Fibroblast of lung (primary cell): ENCODE results near the gene CDC26. TPM values are rescaled to one million over a fixed set of nuclear protein-coding genes. Genes with fewer than 3 reads are reported as not detected.

Experiments used
- DNase-seq, 2 donors: peaks; one replicate each; pipeline versions ENCODE4 v3.0.0 to v3.0.0-alpha.2; 2010; ENCODE audit warnings: low read depth in 2 of 2
- H2AFZ ChIP-seq: 2 replicates; pipeline ENCODE4 v1.5.1; 2012; ENCODE audit warnings: low read length, control low read depth, inconsistent platforms
- H3K27ac ChIP-seq: 2 replicates; pipeline ENCODE4 v1.5.1; 2011; ENCODE audit warnings: low read length, control low read depth; ENCODE audit not compliant: insufficient read depth
- H3K27me3 ChIP-seq: 2 replicates; pipeline ENCODE4 v1.5.1; 2011; ENCODE audit warnings: mild to moderate bottlenecking, low read length; ENCODE audit not compliant: control insufficient read depth, insufficient read depth
- H3K36me3 ChIP-seq: 2 replicates; pipeline ENCODE4 v1.5.1; 2011; ENCODE audit warnings: low read length; ENCODE audit not compliant: control insufficient read depth, insufficient read depth
- H3K4me1 ChIP-seq: 2 replicates; pipeline ENCODE4 v1.5.1; 2011; ENCODE audit warnings: low read length; ENCODE audit not compliant: control insufficient read depth, insufficient read depth; ENCODE audit errors: extremely low read depth
- H3K4me2 ChIP-seq: 2 replicates; pipeline ENCODE4 v1.5.1; 2011; ENCODE audit warnings: low read length, control low read depth; ENCODE audit not compliant: insufficient read depth; ENCODE audit errors: extremely low read depth
- H3K4me3 ChIP-seq, 4 experiments: fragments of 200-600 bp in 1 of 4; sonication (generic) in 1 of 4; replicated peaks in 1 of 4; 2 replicates each; pipeline ENCODE4 v1.5.1; 2011 to 2016; ENCODE audit warnings: low read length in 4 of 4, low read depth in 3 of 4, mild to moderate bottlenecking in 3 of 4, control low read depth in 2 of 4, inconsistent platforms in 1 of 4, mixed read lengths in 1 of 4; ENCODE audit not compliant: insufficient read depth in 1 of 4; ENCODE audit errors: control extremely low read depth in 1 of 4
- H3K79me2 ChIP-seq: 2 replicates; pipeline ENCODE4 v1.5.1; 2012; ENCODE audit warnings: mild to moderate bottlenecking, low read length, inconsistent platforms; ENCODE audit not compliant: control insufficient read depth, insufficient read depth
- H3K9ac ChIP-seq: 2 replicates; pipeline ENCODE4 v1.5.1; 2011; ENCODE audit warnings: mild to moderate bottlenecking, low read length, control low read depth; ENCODE audit not compliant: insufficient read depth
- H3K9me3 ChIP-seq: 2 replicates; pipeline ENCODE4 v1.5.1; 2012; ENCODE audit warnings: low read depth, low read length; ENCODE audit not compliant: control insufficient read depth, insufficient read depth
- H4K20me1 ChIP-seq: 2 replicates; pipeline ENCODE4 v1.5.1; 2011; ENCODE audit warnings: low read length; ENCODE audit not compliant: control insufficient read depth, insufficient read depth; ENCODE audit errors: extremely low read depth
- CTCF ChIP-seq, 2 donors: IDR thresholded peaks in 1 of 2; conservative IDR thresholded peaks in 1 of 2; 1 replicate in 1 of 2; 2 replicates in 1 of 2; pipeline ENCODE4 v1.5.1; 2011 to 2012; ENCODE audit warnings: low read length in 2 of 2, control low read depth in 1 of 2, inconsistent platforms in 1 of 2, low read depth in 1 of 2, mild to moderate bottlenecking in 1 of 2
- EZH2 ChIP-seq: IDR thresholded peaks from 2 replicates; pipeline ENCODE4 v1.5.1; 2012; ENCODE audit warnings: low read length, control low read depth, mild to moderate bottlenecking; ENCODE audit errors: missing control alignments
- polyA plus RNA-seq, 2 donors: library from polyadenylated mRNA; depleted of rRNA in 1 of 2; stranded (reverse) in 1 of 2; unstranded in 1 of 2; fragments of >200 nt; gene quantifications; 2 replicates each; pipeline ENCODE4 v1.2.1, GENCODE V29; 2011 to 2012; ENCODE audit warnings: missing spikeins in 1 of 2
- total RNA-seq: library from RNA; depleted of rRNA; stranded (reverse); fragments of >200 nt; gene quantifications from 2 replicates; pipeline ENCODE4 v1.2.1, GENCODE V29; 2014

CDC26 gene
- total and polyA plus RNA-seq, 2 donors (not counting 1 experiment from before 2014, with no cell fraction given), result 33.9 to 63.2 TPM

GRCh38 chr9:113310538-113310937 lies 35.2 kb upstream of the CDC26 start:
- Histone ChIP-seq H3K4me1 (no peaks in the 10 kb centered on the region), H3K36me3 (no peaks in the 10 kb centered on the region), H3K27ac (no peak overlapping the region), H3K27me3 (no peaks in the 10 kb centered on the region), H3K9me3 (no peaks in the 10 kb centered on the region), H3K9ac (no peak overlapping the region), H2AFZ (no peak overlapping the region), H3K79me2 (no peaks in the 10 kb centered on the region), H3K4me3 (no peak overlapping the region), H4K20me1 (no peaks in the 10 kb centered on the region), H3K4me2 (no peak overlapping the region)
- DNase-seq, result no peak
- TF ChIP-seq CTCF (conservative IDR thresholded peaks at IDR 0.05 in 1 of 2, IDR thresholded peaks at IDR 0.05 in 1 of 2; ENCODE audit: low read depth in 1 of 2, low read length in 2 of 2) (no peak), EZH2 (no peak)

DNA sequence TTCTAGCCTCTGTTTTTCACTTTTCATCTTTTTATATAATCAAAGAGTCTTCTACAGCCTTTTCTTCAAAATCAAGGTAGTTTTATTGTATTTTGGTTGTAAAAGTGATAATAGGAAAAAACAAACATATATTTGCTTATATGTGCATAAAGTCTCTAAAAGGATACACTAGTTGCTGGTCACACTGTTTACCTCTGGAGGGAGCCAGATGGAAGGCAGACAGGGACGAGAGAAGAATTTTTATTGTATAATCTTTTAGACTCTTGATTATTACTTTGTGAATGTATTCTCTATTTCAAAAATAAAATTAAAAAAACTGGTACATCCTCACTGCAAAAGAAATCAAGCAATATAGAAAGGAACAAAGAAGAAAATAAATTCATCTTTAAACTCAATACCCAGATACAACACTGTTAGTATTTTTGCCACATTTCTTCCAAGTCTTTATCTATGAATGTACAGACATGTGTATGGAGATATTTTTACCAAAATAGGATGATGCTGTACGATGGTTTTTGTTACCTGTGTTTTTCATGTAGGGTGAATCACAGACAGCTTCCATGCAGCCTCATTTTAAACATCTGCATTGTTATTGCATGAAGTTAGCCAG lies 33.9 kb upstream of the CDC26 start:
- Histone ChIP-seq H3K4me3 (no peak overlapping the region), H3K36me3 (no peaks in the 10 kb centered on the region), H3K27ac (no peak overlapping the region), H3K9me3 (no peaks in the 10 kb centered on the region), H3K4me1 (no peaks in the 10 kb centered on the region), H2AFZ (no peak overlapping the region), H4K20me1 (no peaks in the 10 kb centered on the region), H3K27me3 (no peaks in the 10 kb centered on the region), H3K4me2 (no peak overlapping the region), H3K79me2 (no peaks in the 10 kb centered on the region), H3K9ac (no peak overlapping the region)
- TF ChIP-seq CTCF (conservative IDR thresholded peaks at IDR 0.05 in 1 of 2, IDR thresholded peaks at IDR 0.05 in 1 of 2; ENCODE audit: low read depth in 1 of 2, low read length in 2 of 2) (peak; percentile 78 to 85), EZH2 (no peak)
- DNase-seq, result peak; percentile 23 to 70

- Histone ChIP-seq H3K4me1 (no peaks in the 10 kb centered on the region), H3K4me3 (no peak overlapping the region), H3K9ac (no peak overlapping the region), H3K79me2 (no peaks in the 10 kb centered on the region), H4K20me1 (no peaks in the 10 kb centered on the region), H3K36me3 (no peaks in the 10 kb centered on the region), H3K4me2 (no peak overlapping the region), H3K27me3 (peaks cover 3% of the 10 kb centered on the region), H3K9me3 (no peaks in the 10 kb centered on the region), H2AFZ (no peak overlapping the region), H3K27ac (no peak overlapping the region)
- no peak for DNase-seq
- TF ChIP-seq CTCF (conservative IDR thresholded peaks at IDR 0.05 in 1 of 2, IDR thresholded peaks at IDR 0.05 in 1 of 2; ENCODE audit: low read depth in 1 of 2, low read length in 2 of 2) (no peak), EZH2 (no peak)
Observed at GRCh38 chr9:113307396-113307975, 32.1 kb upstream of the CDC26 start.
